Liver (tissue), 9 donors: ENCODE measurements around the gene PDS5A. TPM values are rescaled to one million over a fixed set of nuclear protein-coding genes. Genes with fewer than 3 reads are reported as not detected.
"Not testable (repeated sequence)": the region's sequence is repeated elsewhere in the genome, so short reads cannot be mapped to it uniquely, and the experiment has no call there.

ENCODE experiments used
- DNase-seq: peaks from one replicate; pipeline ENCODE4 v3.0.0-alpha.2; 2017; ENCODE audit warnings: low spot score
- H3K27ac ChIP-seq, 2 donors: one replicate each; pipeline ENCODE4 v1.7.0; 2013; ENCODE audit warnings: inconsistent platforms in 2 of 2, low read length in 2 of 2, control low read depth in 1 of 2, low read depth in 1 of 2, mild to moderate bottlenecking in 1 of 2
- H3K27me3 ChIP-seq, 4 donors: one replicate each; pipeline versions ENCODE4 v1.6.1 to v1.7.0; 2013; ENCODE audit warnings: low read length in 3 of 4, inconsistent platforms in 1 of 4, mild to moderate bottlenecking in 1 of 4, moderate library complexity in 1 of 4; ENCODE audit not compliant: control insufficient read depth in 4 of 4, insufficient read depth in 4 of 4
- H3K36me3 ChIP-seq, 4 donors: one replicate each; pipeline versions ENCODE4 v1.6.1 to v1.7.0; 2013; ENCODE audit warnings: low read length in 3 of 4, mild to moderate bottlenecking in 3 of 4, low read depth in 1 of 4, moderate library complexity in 1 of 4; ENCODE audit not compliant: control insufficient read depth in 4 of 4, insufficient read depth in 3 of 4
- H3K4me1 ChIP-seq, 4 donors: one replicate each; pipeline versions ENCODE4 v1.6.1 to v1.7.0; 2013; ENCODE audit warnings: low read length in 3 of 4, mild to moderate bottlenecking in 3 of 4, moderate library complexity in 1 of 4; ENCODE audit not compliant: control insufficient read depth in 4 of 4, insufficient read depth in 4 of 4
- H3K4me3 ChIP-seq, 3 donors: one replicate each; pipeline versions ENCODE4 v1.6.1 to v1.7.0; 2013; ENCODE audit warnings: low read length in 3 of 3, control low read depth in 1 of 3, low read depth in 1 of 3, mild to moderate bottlenecking in 1 of 3
- H3K9ac ChIP-seq, 2 donors: one replicate each; pipeline ENCODE4 v1.7.0; 2013; ENCODE audit warnings: low read length in 2 of 2, mild to moderate bottlenecking in 2 of 2, moderate library complexity in 2 of 2, control low read depth in 1 of 2, low read depth in 1 of 2
- H3K9me3 ChIP-seq, 4 donors: one replicate each; pipeline versions ENCODE4 v1.6.1 to v1.7.0; 2013; ENCODE audit warnings: low read length in 3 of 4; ENCODE audit not compliant: control insufficient read depth in 4 of 4
- ATF3 ChIP-seq: IDR thresholded peaks from 2 replicates; pipeline ENCODE4 v1.6.1; 2016; ENCODE audit warnings: antibody characterized with exemption
- CTCF ChIP-seq: fragments of 150-350 bp; IDR thresholded peaks from 2 replicates; pipeline ENCODE4 v1.5.1; 2017; ENCODE audit warnings: improper control_type of control experiment, low read depth, low read length; ENCODE audit not compliant: missing input control
- EGR1 ChIP-seq, 2 donors: IDR thresholded peaks; 2 replicates each; pipeline ENCODE4 v1.6.1; 2016 to 2018; ENCODE audit warnings: antibody characterized with exemption in 2 of 2, low read depth in 2 of 2
- FOXA1 ChIP-seq: IDR thresholded peaks from 2 replicates; pipeline ENCODE4 v1.6.1; 2016; ENCODE audit warnings: antibody characterized with exemption
- FOXA2 ChIP-seq: IDR thresholded peaks from 2 replicates; pipeline ENCODE4 v1.6.1; 2016; ENCODE audit warnings: antibody characterized with exemption
- GABPA ChIP-seq, 2 donors: IDR thresholded peaks in 1 of 2; conservative IDR thresholded peaks in 1 of 2; 2 replicates each; pipeline ENCODE4 v1.6.1; 2016; ENCODE audit warnings: antibody characterized with exemption in 2 of 2, mild to moderate bottlenecking in 1 of 2, moderate library complexity in 1 of 2
- NR2F2 ChIP-seq: IDR thresholded peaks from 2 replicates; pipeline ENCODE4 v1.6.1; 2016; ENCODE audit warnings: antibody characterized with exemption
- RAD21 ChIP-seq, 2 donors: IDR thresholded peaks; 2 replicates each; pipeline ENCODE4 v1.6.1; 2016; ENCODE audit warnings: antibody characterized with exemption in 2 of 2, mild to moderate bottlenecking in 2 of 2
- SP1 ChIP-seq: IDR thresholded peaks from 2 replicates; pipeline ENCODE4 v1.6.1; 2018; ENCODE audit warnings: antibody characterized with exemption, mild to moderate bottlenecking
- TAF1 ChIP-seq: conservative IDR thresholded peaks from 2 replicates; pipeline ENCODE4 v1.6.1; 2016; ENCODE audit warnings: antibody characterized with exemption, mild to moderate bottlenecking
- YY1 ChIP-seq: IDR thresholded peaks from 2 replicates; pipeline ENCODE4 v1.6.1; 2016; ENCODE audit warnings: antibody characterized with exemption, mild to moderate bottlenecking
- WGBS: extraction: QIAGEN DNeasy Blood & Tissue Kit; methylation state at CpG from one replicate; pipeline ENCODE4 v1.1.7; 2013; 5-methylcytosine and 5-hydroxymethylcytosine counted together
- polyA plus RNA-seq, 2 donors: library from polyadenylated mRNA; stranded (reverse) in 1 of 2; unstranded in 1 of 2; fragments of 200-250 nt in 1 of 2; fragments of >200 nt in 1 of 2; fragmentation: Nextera tagmentation in 1 of 2; extraction: Ambion mirVana in 1 of 2; gene quantifications; one replicate each; pipeline versions ENCODE4 v1.2.1 to v1.2.3, GENCODE V29; 2013 to 2015
- total RNA-seq, 2 donors: library from RNA; depleted of rRNA; stranded (reverse); fragments of >200 nt; gene quantifications; one replicate each; pipeline ENCODE4 v1.2.3, GENCODE V29; 2014
- TF ChIP-seq, protein P1 (sequence below): IDR thresholded peaks from 2 replicates; pipeline ENCODE4 v1.6.1; 2016; ENCODE audit warnings: antibody characterized with exemption
- TF ChIP-seq, protein P2 (sequence below): IDR thresholded peaks from 2 replicates; pipeline ENCODE4 v1.6.1; 2016; ENCODE audit warnings: antibody characterized with exemption, mild to moderate bottlenecking
- donor health status: healthy.
- donor health status: healthy.
- donor health status: healthy.
- donor health status: healthy.
- donor health status: healthy.

The PDS5A gene
- total and polyA plus RNA-seq, 4 donors, result 10.6 to 59.6 (median 25.9) TPM

- TF ChIP-seq RAD21 (IDR thresholded peaks at IDR 0.05) (no peak), GABPA (IDR thresholded peaks at IDR 0.05 in 1 of 2, conservative IDR thresholded peaks at IDR 0.05 in 1 of 2) (no peak), EGR1 (IDR thresholded peaks at IDR 0.05; ENCODE audit: low read depth in 2 of 2) (no peak), CTCF (no peak), FOXA1 (no peak)
Observed at GRCh38 chr4:39814403-39815185, 163.1 kb downstream of the PDS5A start (continued).

GRCh38 chr4:39813761-39814160 lies 163.9 kb downstream of the PDS5A start:
- H3K9ac ChIP-seq, DNase-seq, H3K36me3 ChIP-seq, H3K9me3 ChIP-seq, H3K4me1 ChIP-seq, H3K27ac ChIP-seq, H3K4me3 ChIP-seq, H3K27me3 ChIP-seq: not testable (repeated sequence)
- WGBS, result 24% methylated on average over 2 of the region's 2 CpGs

DNA sequence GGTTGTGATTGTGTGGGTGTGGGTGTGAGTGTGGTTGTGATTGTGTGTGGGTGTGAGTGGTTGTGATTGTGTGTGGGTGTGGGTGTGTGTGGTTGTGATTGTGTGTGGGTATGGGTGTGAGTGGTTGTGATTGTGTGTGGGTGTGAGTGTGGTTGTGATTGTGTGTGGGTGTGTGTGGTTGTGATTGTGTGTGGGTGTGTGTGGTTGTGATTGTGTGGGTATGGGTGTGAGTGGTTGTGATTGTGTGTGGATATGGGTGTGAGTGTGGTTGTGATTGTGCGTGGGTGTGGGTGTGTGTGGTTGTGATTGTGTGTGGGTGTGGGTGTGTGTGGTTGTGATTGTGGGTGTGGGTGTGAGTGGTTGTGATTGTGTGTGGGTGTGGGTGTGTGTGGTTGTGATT lies 164.7 kb downstream of the PDS5A start:
- not testable (repeated sequence) for H3K27me3 ChIP-seq, H3K4me1 ChIP-seq, DNase-seq, H3K4me3 ChIP-seq, H3K27ac ChIP-seq, H3K36me3 ChIP-seq, H3K9me3 ChIP-seq, H3K9ac ChIP-seq
- WGBS, result 0% methylated on average over 1 of the region's 1 CpG

GRCh38 chr4:39812500-39812899 lies 165.2 kb downstream of the PDS5A start:
- Histone ChIP-seq H3K4me1 (no peaks in the 10 kb centered on the region), H3K4me3 (no peak overlapping the region), H3K27me3 (no peaks in the 10 kb centered on the region), H3K36me3 (no peaks in the 10 kb centered on the region), H3K27ac (no peak overlapping the region), H3K9me3 (no peaks in the 10 kb centered on the region), H3K9ac (no peak overlapping the region)
- TF ChIP-seq RAD21 (IDR thresholded peaks at IDR 0.05), result no peak
- WGBS, result 68% methylated on average over 6 of the region's 6 CpGs
- DNase-seq, result no peak

DNA sequence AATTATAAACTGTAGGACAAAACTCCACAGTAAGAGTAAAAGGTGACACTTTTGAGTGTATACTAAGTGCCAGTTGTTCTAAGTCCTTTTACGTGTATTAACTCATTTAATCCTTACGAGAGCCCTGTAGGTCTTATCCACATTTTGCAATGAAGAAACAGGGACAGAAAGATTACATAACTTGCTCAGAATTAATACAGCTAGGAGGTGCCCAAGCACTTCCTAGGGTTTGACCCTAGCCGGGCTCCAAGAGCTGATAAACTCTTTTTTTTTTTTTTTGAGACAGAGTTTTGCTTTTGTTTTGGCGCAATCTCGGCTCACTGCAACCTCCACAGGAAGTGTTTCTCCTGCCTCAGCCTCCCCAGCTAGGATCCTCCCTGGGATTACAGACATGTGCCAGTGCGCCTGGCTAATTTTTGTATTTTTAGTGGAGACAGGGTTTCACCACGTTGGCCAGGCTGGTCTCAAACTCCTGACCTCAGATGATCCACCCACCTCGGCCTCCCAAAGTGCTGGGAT lies 169.4 kb downstream of the PDS5A start:
- no peaks in the 10 kb centered on the region for H3K4me1 ChIP-seq
- DNase-seq, result no peak
- 71% methylated on average over 8 of the region's 8 CpGs for WGBS
- TF ChIP-seq NR2F2, result no peak
- TF ChIP-seq, protein P1, sequence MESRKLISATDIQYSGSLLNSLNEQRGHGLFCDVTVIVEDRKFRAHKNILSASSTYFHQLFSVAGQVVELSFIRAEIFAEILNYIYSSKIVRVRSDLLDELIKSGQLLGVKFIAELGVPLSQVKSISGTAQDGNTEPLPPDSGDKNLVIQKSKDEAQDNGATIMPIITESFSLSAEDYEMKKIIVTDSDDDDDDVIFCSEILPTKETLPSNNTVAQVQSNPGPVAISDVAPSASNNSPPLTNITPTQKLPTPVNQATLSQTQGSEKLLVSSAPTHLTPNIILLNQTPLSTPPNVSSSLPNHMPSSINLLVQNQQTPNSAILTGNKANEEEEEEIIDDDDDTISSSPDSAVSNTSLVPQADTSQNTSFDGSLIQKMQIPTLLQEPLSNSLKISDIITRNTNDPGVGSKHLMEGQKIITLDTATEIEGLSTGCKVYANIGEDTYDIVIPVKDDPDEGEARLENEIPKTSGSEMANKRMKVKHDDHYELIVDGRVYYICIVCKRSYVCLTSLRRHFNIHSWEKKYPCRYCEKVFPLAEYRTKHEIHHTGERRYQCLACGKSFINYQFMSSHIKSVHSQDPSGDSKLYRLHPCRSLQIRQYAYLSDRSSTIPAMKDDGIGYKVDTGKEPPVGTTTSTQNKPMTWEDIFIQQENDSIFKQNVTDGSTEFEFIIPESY, result no peak
- TF ChIP-seq ATF3, result no peak
- TF ChIP-seq RAD21 (IDR thresholded peaks at IDR 0.05), result no peak
- TF ChIP-seq GABPA (IDR thresholded peaks at IDR 0.05 in 1 of 2, conservative IDR thresholded peaks at IDR 0.05 in 1 of 2), result no peak
- TF ChIP-seq, protein P2, sequence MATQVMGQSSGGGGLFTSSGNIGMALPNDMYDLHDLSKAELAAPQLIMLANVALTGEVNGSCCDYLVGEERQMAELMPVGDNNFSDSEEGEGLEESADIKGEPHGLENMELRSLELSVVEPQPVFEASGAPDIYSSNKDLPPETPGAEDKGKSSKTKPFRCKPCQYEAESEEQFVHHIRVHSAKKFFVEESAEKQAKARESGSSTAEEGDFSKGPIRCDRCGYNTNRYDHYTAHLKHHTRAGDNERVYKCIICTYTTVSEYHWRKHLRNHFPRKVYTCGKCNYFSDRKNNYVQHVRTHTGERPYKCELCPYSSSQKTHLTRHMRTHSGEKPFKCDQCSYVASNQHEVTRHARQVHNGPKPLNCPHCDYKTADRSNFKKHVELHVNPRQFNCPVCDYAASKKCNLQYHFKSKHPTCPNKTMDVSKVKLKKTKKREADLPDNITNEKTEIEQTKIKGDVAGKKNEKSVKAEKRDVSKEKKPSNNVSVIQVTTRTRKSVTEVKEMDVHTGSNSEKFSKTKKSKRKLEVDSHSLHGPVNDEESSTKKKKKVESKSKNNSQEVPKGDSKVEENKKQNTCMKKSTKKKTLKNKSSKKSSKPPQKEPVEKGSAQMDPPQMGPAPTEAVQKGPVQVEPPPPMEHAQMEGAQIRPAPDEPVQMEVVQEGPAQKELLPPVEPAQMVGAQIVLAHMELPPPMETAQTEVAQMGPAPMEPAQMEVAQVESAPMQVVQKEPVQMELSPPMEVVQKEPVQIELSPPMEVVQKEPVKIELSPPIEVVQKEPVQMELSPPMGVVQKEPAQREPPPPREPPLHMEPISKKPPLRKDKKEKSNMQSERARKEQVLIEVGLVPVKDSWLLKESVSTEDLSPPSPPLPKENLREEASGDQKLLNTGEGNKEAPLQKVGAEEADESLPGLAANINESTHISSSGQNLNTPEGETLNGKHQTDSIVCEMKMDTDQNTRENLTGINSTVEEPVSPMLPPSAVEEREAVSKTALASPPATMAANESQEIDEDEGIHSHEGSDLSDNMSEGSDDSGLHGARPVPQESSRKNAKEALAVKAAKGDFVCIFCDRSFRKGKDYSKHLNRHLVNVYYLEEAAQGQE, result no peak
- TF ChIP-seq FOXA2, result no peak
- no peak for TF ChIP-seq EGR1 (IDR thresholded peaks at IDR 0.05; ENCODE audit: low read depth in 2 of 2)
- TF ChIP-seq TAF1, result no peak
- TF ChIP-seq SP1, result no peak
- TF ChIP-seq YY1, result no peak

More for the DNA sequence above, 169.4 kb downstream of the PDS5A start:
- H3K9me3 ChIP-seq, result no peaks in the 10 kb centered on the region
- no peak overlapping the region for H3K27ac ChIP-seq
- no peak overlapping the region for H3K9ac ChIP-seq
- H3K4me3 ChIP-seq, result no peak overlapping the region
- H3K36me3 ChIP-seq, result no peaks in the 10 kb centered on the region
- H3K27me3 ChIP-seq, result no peaks in the 10 kb centered on the region
